HG03558 (cell line): Measurements from ENCODE around the gene YWHAB.

Source experiments
- ATAC-seq: cut with Tn5 transposase; IDR thresholded peaks from one replicate; pipeline ENCODE4 v1.9.1; 2021; ENCODE audit warnings: moderate number of reproducible peaks; ENCODE audit not compliant: unreplicated experiment; ENCODE audit errors: extremely low read depth

Gene YWHAB

GRCh38 chr20:44946271-44946852 lies 60.9 kb downstream of the YWHAB start:
- ATAC-seq, result no peak

- no peak for ATAC-seq
Observed at GRCh38 chr20:44948107-44948506, 62.6 kb downstream of the YWHAB start.

GRCh38 chr20:44948513-44948912 lies 63.0 kb downstream of the YWHAB start:
- ATAC-seq, result no peak

GRCh38 chr20:44950368-44950767 lies 64.9 kb downstream of the YWHAB start:
- no peak for ATAC-seq

GRCh38 chr20:44952731-44953130 lies 67.2 kb downstream of the YWHAB start:
- no peak for ATAC-seq

- no peak for ATAC-seq
Observed at GRCh38 chr20:44954211-44954610, 68.7 kb downstream of the YWHAB start.

- no peak for ATAC-seq
Observed at GRCh38 chr20:44955270-44955669, 69.8 kb downstream of the YWHAB start.

GRCh38 chr20:44956410-44956809 lies 70.9 kb downstream of the YWHAB start:
- ATAC-seq, result no peak
